Stimulated activated CD4-positive, alpha-beta T cell treated with anti-CD3 and anti-CD28 coated beads, Interleukin-15, amount 100 ng/mL, for 1 hour (primary cell): Measurements from ENCODE around the gene ICAM4.

Source experiments
- DNase-seq, 2 donors: peaks; one replicate each; pipeline ENCODE4 v3.0.0-alpha.2; 2020; ENCODE audit warnings: low read depth in 1 of 2, low spot score in 1 of 2

ICAM4 gene

GRCh38 chr19:10290876-10291553 is 4.3 kb downstream of the ICAM4 start:
- DNase-seq, result no peak

- no peak for DNase-seq
Observed at GRCh38 chr19:10291554-10292205, 4.9 kb downstream of the ICAM4 start.

- peak; percentile 41 to 52 for DNase-seq
Observed at GRCh38 chr19:10292206-10292788, 5.5 kb downstream of the ICAM4 start.

- no peak for DNase-seq
Observed at GRCh38 chr19:10292789-10293636, 6.3 kb downstream of the ICAM4 start.

- no peak for DNase-seq
Observed at GRCh38 chr19:10293637-10294367, 7.0 kb downstream of the ICAM4 start.

- no peak for DNase-seq
Observed at GRCh38 chr19:10294368-10294697, 7.6 kb downstream of the ICAM4 start.

GRCh38 chr19:10295305-10295846 is 8.6 kb downstream of the ICAM4 start:
- DNase-seq, result peak in 1 of 2 donors; percentile 52

- no peak for DNase-seq
Observed at GRCh38 chr19:10295847-10296591, 9.3 kb downstream of the ICAM4 start.

- no peak for DNase-seq
Observed at GRCh38 chr19:10299545-10300458, 13.0 kb downstream of the ICAM4 start.

- DNase-seq, result no peak
Observed at GRCh38 chr19:10305139-10305806, 18.5 kb downstream of the ICAM4 start.

- no peak for DNase-seq
Observed at GRCh38 chr19:10306327-10306726, 19.6 kb downstream of the ICAM4 start.

- no peak for DNase-seq
Observed at GRCh38 chr19:10309423-10309822, 22.7 kb downstream of the ICAM4 start, which contains the start of gene ZGLP1. ZGLP1 (minus strand) TSS chr19:10309815.

GRCh38 chr19:10315335-10316214 is 28.8 kb downstream of the ICAM4 start, which contains the start of gene FDX2:
FDX2 (minus strand) TSS chr19:10316015; CDS start chr19:10315996, 19 bp downstream.
- DNase-seq, result peak; percentile 85 to 93

- DNase-seq, result no peak
Observed at GRCh38 chr19:10316229-10317044, 29.7 kb downstream of the ICAM4 start.

- DNase-seq, result no peak
Observed at GRCh38 chr19:10317045-10317856, 30.5 kb downstream of the ICAM4 start.
